ENCODE data around the gene DNAJC5. TPM values are rescaled to one million over a fixed set of nuclear protein-coding genes. Genes with fewer than 3 reads are reported as not detected.

DNAJC5 gene
- total RNA-seq, 2 donors from 2014 or later = 67.6 to 89.1 TPM

GRCh38 chr20:63856098-63856511 is 38.8 kb upstream of the DNAJC5 start:
- Mint-ChIP-seq H3K36me3 (no peaks in the 10 kb centered on the region), H3K9me3 (no peaks in the 10 kb centered on the region), H3K27ac (no peak overlapping the region), H3K4me1 (ENCODE audit: low read depth in 2 of 2) (peaks cover 14 to 20% of the 10 kb centered on the region in 2 donors), H3K27me3 (peaks cover 4 to 7% of the 10 kb centered on the region in 2 donors), H3K4me3 (no peak overlapping the region)
- DNase-seq (ENCODE audit: low spot score) = peak; percentile 42
- no peak for ATAC-seq

- ATAC-seq (no peak), DNase-seq (ENCODE audit: low spot score) (no peak)
- Mint-ChIP-seq H3K4me3 (no peak overlapping the region), H3K36me3 (no peaks in the 10 kb centered on the region), H3K27me3 (no peaks in the 10 kb centered on the region), H3K4me1 (ENCODE audit: low read depth in 2 of 2) (peaks cover 10 to 13% of the 10 kb centered on the region in 2 donors), H3K27ac (peak overlapping the region in 1 of 2 donors; percentile 31), H3K9me3 (no peaks in the 10 kb centered on the region)
These were observed 37.0 kb upstream of the DNAJC5 start for GRCh38 chr20:63857764-63858392.

GRCh38 chr20:63858393-63859165 is 36.3 kb upstream of the DNAJC5 start:
- peak overlapping the region in 1 of 2 donors; percentile 31 for H3K27ac Mint-ChIP-seq
- H3K9me3 Mint-ChIP-seq = no peaks in the 10 kb centered on the region
- ATAC-seq (no peak), DNase-seq (ENCODE audit: low spot score) (no peak)
- H3K36me3 Mint-ChIP-seq = no peaks in the 10 kb centered on the region
- H3K4me1 Mint-ChIP-seq (ENCODE audit: low read depth in 2 of 2) = peaks cover 16 to 19% of the 10 kb centered on the region in 2 donors
- H3K4me3 Mint-ChIP-seq = no peak overlapping the region
- no peaks in the 10 kb centered on the region for H3K27me3 Mint-ChIP-seq

DNA sequence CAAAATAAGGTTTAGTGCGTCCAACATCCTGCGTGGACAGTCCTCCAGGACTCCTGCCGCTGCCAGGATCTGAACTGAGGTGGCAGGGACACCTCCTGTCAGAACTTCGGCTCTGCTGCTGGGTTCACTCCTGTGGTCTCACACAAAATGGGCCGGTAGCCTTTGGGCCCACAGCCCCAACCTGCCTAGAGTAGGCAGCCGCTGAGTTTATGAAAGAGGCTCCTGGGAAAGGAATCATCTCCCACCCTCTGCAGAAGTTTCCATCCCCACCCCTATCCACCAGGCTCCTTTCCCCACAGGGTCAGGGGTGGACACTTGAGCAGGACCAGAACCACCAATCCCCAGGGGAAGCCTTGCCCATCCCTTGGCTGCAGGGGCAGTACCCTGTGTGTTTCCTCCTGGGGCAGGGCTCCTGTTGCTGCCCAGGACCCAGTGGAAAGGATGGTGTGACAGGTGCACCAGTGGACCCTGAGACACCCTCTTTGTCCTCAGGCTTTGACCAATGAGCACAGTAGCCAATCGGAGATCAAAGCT is 35.7 kb upstream of the DNAJC5 start:
- H3K27me3 Mint-ChIP-seq = no peaks in the 10 kb centered on the region
- ATAC-seq (no peak), DNase-seq (ENCODE audit: low spot score) (no peak)
- no peaks in the 10 kb centered on the region for H3K36me3 Mint-ChIP-seq
- H3K9me3 Mint-ChIP-seq = no peaks in the 10 kb centered on the region
- H3K4me1 Mint-ChIP-seq (ENCODE audit: low read depth in 2 of 2) = peaks cover 23 to 24% of the 10 kb centered on the region in 2 donors
- H3K27ac Mint-ChIP-seq = no peak overlapping the region
- H3K4me3 Mint-ChIP-seq = no peak overlapping the region

DNA sequence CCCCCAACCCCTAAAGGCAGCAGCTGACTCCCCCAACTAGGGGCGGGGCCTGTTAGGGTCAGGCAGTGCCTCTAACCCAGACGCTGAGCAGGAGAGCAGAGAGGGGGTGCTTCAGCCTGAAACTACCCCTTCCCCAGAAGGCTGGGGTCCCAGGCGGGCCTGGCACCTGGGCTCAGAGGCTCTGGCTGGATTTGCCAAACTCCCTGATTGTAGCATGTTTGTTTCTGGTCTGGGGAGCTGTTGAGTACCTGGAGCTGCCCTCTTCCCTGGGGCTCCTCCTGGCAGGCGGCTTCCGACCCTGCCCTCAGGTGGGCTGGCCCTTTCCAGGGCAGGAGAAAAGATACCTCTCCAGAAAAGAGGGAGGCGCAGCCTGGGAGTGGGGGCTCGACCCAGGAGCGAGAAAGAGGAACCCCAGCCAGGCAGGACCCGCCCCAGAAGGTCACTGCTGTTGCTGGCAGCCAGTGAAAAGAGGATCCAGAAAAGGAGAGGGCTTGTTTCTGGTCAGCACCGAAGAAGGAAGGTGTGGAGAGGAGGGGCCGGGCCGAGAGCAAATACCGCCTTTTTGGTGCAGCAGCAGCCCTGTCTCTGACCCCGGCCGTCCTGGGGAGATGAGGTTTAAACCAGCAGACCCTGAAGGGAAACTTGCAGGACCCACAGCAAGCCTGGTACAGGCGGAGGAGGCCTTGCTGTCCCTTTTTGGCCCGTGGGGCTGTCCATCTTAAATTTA is 34.4 kb upstream of the DNAJC5 start:
- Mint-ChIP-seq H3K4me3 (no peak overlapping the region), H3K36me3 (no peaks in the 10 kb centered on the region), H3K9me3 (no peaks in the 10 kb centered on the region), H3K27ac (peak overlapping the region in 1 of 2 donors; percentile 46), H3K27me3 (no peaks in the 10 kb centered on the region), H3K4me1 (ENCODE audit: low read depth in 2 of 2) (peaks cover 24% of the 10 kb centered on the region in 2 donors)
- no peak for DNase-seq (ENCODE audit: low spot score)
- ATAC-seq = no peak

DNA sequence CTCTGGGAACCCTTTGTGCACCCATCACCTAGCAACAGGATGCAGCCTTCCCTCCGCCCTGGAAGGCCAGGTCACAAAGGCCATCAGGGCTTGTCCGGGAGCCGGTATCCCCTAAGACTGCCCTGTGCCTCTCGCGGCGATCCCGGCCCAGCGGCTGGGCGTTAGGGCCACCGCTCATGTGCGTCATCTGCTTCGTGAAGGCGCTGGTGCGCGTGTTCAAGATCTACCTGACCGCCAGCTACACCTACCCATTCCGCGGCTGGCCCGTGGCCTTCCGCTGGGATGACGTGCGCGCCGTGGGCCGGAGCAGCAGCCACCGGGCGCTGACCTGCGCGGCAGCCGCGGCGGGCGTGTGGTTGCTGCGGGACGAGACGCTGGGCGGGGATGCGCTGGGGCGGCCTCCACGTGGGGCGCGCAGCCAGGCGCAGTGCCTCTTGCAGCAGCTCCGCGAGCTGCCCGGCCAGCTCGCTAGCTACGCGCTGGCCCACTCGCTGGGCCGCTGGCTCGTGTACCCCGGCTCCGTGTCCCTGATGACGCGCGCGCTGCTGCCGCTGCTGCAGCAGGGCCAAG is 33.5 kb upstream of the DNAJC5 start, which contains the start of gene ABHD16B:
TSS of gene ABHD16B (plus strand) at position 134 of the 570 bp plus-strand sequence. CDS start at position 177, 43 bp downstream.
- Mint-ChIP-seq H3K9me3 (no peaks in the 10 kb centered on the region), H3K27ac (peak within 1 kb of the TSS in 1 of 2 donors; percentile 46), H3K4me3 (no peak within 1 kb of the TSS), H3K36me3 (no peaks in the 10 kb centered on the region), H3K4me1 (ENCODE audit: low read depth in 2 of 2) (peaks cover 27 to 32% of the 10 kb centered on the region in 2 donors), H3K27me3 (no peaks in the 10 kb centered on the region)
- ATAC-seq = no peak
- DNase-seq (ENCODE audit: low spot score) = peak; percentile 56

GRCh38 chr20:63861981-63862901 is 32.7 kb upstream of the DNAJC5 start:
- Mint-ChIP-seq H3K27ac (no peak overlapping the region), H3K9me3 (no peaks in the 10 kb centered on the region), H3K4me3 (no peak overlapping the region), H3K36me3 (no peaks in the 10 kb centered on the region), H3K4me1 (ENCODE audit: low read depth in 2 of 2) (peaks cover 27 to 32% of the 10 kb centered on the region in 2 donors), H3K27me3 (no peaks in the 10 kb centered on the region)
- DNase-seq (ENCODE audit: low spot score) (peak; percentile 57), ATAC-seq (no peak)

GRCh38 chr20:63863021-63863797 is 31.7 kb upstream of the DNAJC5 start:
- Mint-ChIP-seq H3K4me1 (ENCODE audit: low read depth in 2 of 2) (peaks cover 24 to 29% of the 10 kb centered on the region in 2 donors), H3K27ac (peak overlapping the region; percentile 92 to 94), H3K36me3 (no peaks in the 10 kb centered on the region), H3K27me3 (no peaks in the 10 kb centered on the region), H3K4me3 (peak overlapping the region; percentile 94), H3K9me3 (no peaks in the 10 kb centered on the region)
- ATAC-seq (no peak), DNase-seq (ENCODE audit: low spot score) (peak; percentile 5)

DNA sequence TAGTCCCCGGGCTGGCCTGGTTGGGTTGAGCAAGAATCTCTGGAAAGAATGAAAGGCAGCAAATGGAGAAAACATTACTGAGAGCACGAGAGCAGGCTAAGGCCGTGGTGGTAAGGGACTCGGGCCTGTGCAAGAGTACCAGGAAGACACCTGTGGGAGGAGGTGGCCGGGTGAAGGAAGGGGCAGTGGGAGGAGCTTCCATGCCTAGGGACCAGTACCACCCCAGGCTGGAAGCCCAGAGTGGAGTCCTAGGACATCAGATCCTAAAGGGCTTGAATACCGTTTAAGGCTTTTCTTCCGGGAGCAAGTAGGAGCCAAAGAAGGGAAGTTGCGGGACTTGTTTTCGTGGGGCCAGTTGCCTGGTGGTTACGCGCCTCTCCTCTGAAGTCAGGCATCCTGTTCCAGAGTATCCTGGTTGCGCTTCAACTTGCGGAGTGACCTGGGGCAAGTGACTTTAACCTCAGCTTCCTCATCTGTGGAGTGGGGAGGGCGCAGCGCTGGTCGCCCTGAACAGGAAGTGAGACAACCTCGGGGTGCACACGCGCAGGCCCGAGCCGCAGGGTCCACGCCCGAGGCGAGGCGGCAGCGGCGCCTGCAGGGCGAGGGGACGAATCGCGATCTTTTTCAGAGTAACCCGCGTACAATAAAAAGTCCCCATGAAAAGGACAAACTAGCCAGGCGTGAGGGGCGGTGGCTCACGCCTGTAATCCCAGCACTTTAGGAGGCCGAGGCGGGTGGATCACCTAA is 31.0 kb upstream of the DNAJC5 start:
- no peaks in the 10 kb centered on the region for H3K9me3 Mint-ChIP-seq
- peak; percentile 90 for DNase-seq (ENCODE audit: low spot score)
- ATAC-seq = peak; percentile 86 to 87
- H3K4me1 Mint-ChIP-seq (ENCODE audit: low read depth in 2 of 2) = peaks cover 19 to 22% of the 10 kb centered on the region in 2 donors
- peak overlapping the region; percentile 94 for H3K4me3 Mint-ChIP-seq
- H3K27me3 Mint-ChIP-seq = no peaks in the 10 kb centered on the region
- H3K36me3 Mint-ChIP-seq = no peaks in the 10 kb centered on the region
- peak overlapping the region; percentile 92 to 94 for H3K27ac Mint-ChIP-seq

- peaks cover 17 to 22% of the 10 kb centered on the region in 2 donors for H3K4me1 Mint-ChIP-seq (ENCODE audit: low read depth in 2 of 2)
- no peak for ATAC-seq
- no peaks in the 10 kb centered on the region for H3K27me3 Mint-ChIP-seq
- peak overlapping the region; percentile 92 to 94 for H3K27ac Mint-ChIP-seq
- H3K4me3 Mint-ChIP-seq = peak overlapping the region; percentile 94
- no peak for DNase-seq (ENCODE audit: low spot score)
- H3K9me3 Mint-ChIP-seq = no peaks in the 10 kb centered on the region
- no peaks in the 10 kb centered on the region for H3K36me3 Mint-ChIP-seq
These were observed 30.4 kb upstream of the DNAJC5 start for GRCh38 chr20:63864545-63864977.

GRCh38 chr20:63864978-63865640 is 29.8 kb upstream of the DNAJC5 start, which contains the start of gene TPD52L2:
TSS of gene TPD52L2 (plus strand) at chr20:63865270. CDS start at chr20:63865366, 96 bp downstream.
- no peaks in the 10 kb centered on the region for H3K36me3 Mint-ChIP-seq
- no peaks in the 10 kb centered on the region for H3K27me3 Mint-ChIP-seq
- DNase-seq (ENCODE audit: low spot score) (peak; percentile 99), ATAC-seq (peak; percentile 90 to 94)
- H3K9me3 Mint-ChIP-seq = no peaks in the 10 kb centered on the region
- peak within 1 kb of the TSS; percentile 92 to 94 for H3K27ac Mint-ChIP-seq
- peaks cover 17 to 22% of the 10 kb centered on the region in 2 donors for H3K4me1 Mint-ChIP-seq (ENCODE audit: low read depth in 2 of 2)
- peak within 1 kb of the TSS; percentile 94 for H3K4me3 Mint-ChIP-seq

Data from natural killer cell treated with Interleukin-12 subunit alpha and Interleukin-12 subunit beta and Interleukin-15 and Interleukin-18, amount 100 ng/mL, for 72 hours (primary cell).